ENCODE results near the gene SLC25A12.

- TF ChIP-seq TAF1 (IDR thresholded peaks at IDR 0.05; ENCODE audit: borderline replicate concordance, low read depth, low read length) (no peak), CTCF (IDR thresholded peaks at IDR 0.05) (no peak)
Observed at GRCh38 chr2:171803757-171804156, 90.3 kb downstream of the SLC25A12 start.
